Colonic mucosa (tissue), 4 donors: ENCODE results near the gene FMNL3. TPM values are rescaled to one million over a fixed set of nuclear protein-coding genes. Genes with fewer than 3 reads are reported as not detected.

Experiments
- DNase-seq: peaks from one replicate; pipeline ENCODE4 v3.0.0-alpha.2; 2020
- H3K27ac ChIP-seq: fragments of 200-600 bp; one replicate; pipeline ENCODE4 v1.8.0; 2021
- H3K27me3 ChIP-seq: fragments of 200-600 bp; one replicate; pipeline ENCODE4 v1.8.0; 2021
- H3K36me3 ChIP-seq: fragments of 200-600 bp; one replicate; pipeline ENCODE4 v1.8.0; 2021
- H3K4me1 ChIP-seq: fragments of 200-600 bp; one replicate; pipeline ENCODE4 v1.8.0; 2021; ENCODE audit warnings: mild to moderate bottlenecking
- H3K4me3 ChIP-seq: fragments of 200-600 bp; one replicate; pipeline ENCODE4 v1.8.0; 2021
- H3K9ac ChIP-seq, 2 donors: one replicate each; pipeline ENCODE4 v1.7.0; 2013; ENCODE audit warnings: control low read depth in 2 of 2, low read depth in 2 of 2, low read length in 2 of 2
- H3K9me3 ChIP-seq: fragments of 200-600 bp; one replicate; pipeline ENCODE4 v1.8.0; 2021
- intact Hi-C: fragments of 100-400 bp; cut with DNase I; formaldehyde crosslinking; loops from one replicate; pipeline ENCODE4 v1.14.1; 2022
- total RNA-seq, 2 donors: library from RNA; stranded (reverse); fragmentation: NEBNext Ultra II Directional in 1 of 2; extraction: Animal tissue kit (Norgen Biotek cat#: 25700) in 1 of 2; gene quantifications; one replicate each; pipeline ENCODE4 v1.2.1, GENCODE V29; 2021
- TF ChIP-seq, protein P1 (sequence below): fragments of 200-600 bp; IDR thresholded peaks from one replicate; pipeline ENCODE4 v1.8.0; 2022; ENCODE audit warnings: antibody characterized with exemption, mild to moderate bottlenecking
- donor health status: healthy.
- donor health status: DM: no; HTN: no; CAD: no.
- donor health status: DM: no; HTN: no; CAD: no.

Gene FMNL3
- total RNA-seq, 2 donors from 2014 or later, result 3.0 to 5.0 TPM

DNA sequence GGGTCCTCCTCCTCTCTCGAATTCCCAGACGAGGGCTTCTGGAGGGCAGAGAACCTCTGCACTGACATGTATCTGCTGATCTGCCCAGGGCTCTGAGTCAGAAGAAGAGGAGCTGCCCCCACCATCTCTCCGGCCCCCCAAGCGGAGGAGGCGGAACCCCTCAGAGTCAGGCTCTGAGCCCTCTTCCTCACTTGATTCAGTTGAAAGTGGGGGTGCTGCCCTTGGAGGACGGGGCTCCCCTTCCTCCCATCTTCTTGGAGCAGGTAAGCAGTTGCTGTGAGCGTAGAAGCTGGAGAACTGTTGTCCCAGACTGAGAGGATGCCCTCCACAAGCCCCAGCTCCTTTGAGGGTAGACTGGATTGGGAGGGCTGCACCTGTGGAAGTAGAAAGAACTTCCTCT is 64.1 kb downstream of the FMNL3 start:
- DNase-seq, result no peak

DNA sequence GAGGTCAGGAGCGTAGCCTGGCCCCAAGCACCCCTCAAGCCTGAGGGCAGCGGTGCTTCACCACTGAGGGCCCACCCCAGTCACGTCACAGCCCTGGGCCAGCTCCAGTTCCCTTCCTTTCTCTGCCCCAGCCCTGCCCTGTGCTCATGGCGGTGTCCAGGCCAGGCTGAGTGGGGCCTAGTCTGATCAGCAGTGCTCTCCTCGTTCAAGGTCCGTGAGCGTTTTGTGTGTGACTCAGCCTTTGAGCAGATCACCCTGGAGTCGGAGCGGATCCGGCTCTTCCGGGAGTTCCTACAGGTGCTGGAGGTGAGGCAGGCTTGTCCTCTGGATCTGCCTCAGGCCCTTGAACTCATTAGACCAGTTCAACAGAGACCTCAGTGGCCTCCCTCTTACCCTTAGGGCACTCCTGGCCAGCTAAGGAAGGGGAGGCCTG is 64.8 kb downstream of the FMNL3 start:
- intact Hi-C loops, result no loop called here
- Histone ChIP-seq H3K36me3 (no peaks in the 10 kb centered on the region), H3K27me3 (no peaks in the 10 kb centered on the region), H3K27ac (no peak overlapping the region), H3K9ac (no peak overlapping the region), H3K9me3 (no peaks in the 10 kb centered on the region), H3K4me3 (no peak overlapping the region), H3K4me1 (no peaks in the 10 kb centered on the region)
- TF ChIP-seq, protein P1, sequence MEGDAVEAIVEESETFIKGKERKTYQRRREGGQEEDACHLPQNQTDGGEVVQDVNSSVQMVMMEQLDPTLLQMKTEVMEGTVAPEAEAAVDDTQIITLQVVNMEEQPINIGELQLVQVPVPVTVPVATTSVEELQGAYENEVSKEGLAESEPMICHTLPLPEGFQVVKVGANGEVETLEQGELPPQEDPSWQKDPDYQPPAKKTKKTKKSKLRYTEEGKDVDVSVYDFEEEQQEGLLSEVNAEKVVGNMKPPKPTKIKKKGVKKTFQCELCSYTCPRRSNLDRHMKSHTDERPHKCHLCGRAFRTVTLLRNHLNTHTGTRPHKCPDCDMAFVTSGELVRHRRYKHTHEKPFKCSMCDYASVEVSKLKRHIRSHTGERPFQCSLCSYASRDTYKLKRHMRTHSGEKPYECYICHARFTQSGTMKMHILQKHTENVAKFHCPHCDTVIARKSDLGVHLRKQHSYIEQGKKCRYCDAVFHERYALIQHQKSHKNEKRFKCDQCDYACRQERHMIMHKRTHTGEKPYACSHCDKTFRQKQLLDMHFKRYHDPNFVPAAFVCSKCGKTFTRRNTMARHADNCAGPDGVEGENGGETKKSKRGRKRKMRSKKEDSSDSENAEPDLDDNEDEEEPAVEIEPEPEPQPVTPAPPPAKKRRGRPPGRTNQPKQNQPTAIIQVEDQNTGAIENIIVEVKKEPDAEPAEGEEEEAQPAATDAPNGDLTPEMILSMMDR, result no peak
- DNase-seq, result no peak

More for the DNA sequence above, 64.1 kb downstream of the FMNL3 start:
- Histone ChIP-seq H3K9me3 (no peaks in the 10 kb centered on the region), H3K9ac (no peak overlapping the region), H3K36me3 (no peaks in the 10 kb centered on the region), H3K27ac (no peak overlapping the region), H3K4me1 (no peaks in the 10 kb centered on the region), H3K4me3 (no peak overlapping the region), H3K27me3 (no peaks in the 10 kb centered on the region)
- TF ChIP-seq, protein P1, result no peak
- intact Hi-C loops, result no loop called here

DNA sequence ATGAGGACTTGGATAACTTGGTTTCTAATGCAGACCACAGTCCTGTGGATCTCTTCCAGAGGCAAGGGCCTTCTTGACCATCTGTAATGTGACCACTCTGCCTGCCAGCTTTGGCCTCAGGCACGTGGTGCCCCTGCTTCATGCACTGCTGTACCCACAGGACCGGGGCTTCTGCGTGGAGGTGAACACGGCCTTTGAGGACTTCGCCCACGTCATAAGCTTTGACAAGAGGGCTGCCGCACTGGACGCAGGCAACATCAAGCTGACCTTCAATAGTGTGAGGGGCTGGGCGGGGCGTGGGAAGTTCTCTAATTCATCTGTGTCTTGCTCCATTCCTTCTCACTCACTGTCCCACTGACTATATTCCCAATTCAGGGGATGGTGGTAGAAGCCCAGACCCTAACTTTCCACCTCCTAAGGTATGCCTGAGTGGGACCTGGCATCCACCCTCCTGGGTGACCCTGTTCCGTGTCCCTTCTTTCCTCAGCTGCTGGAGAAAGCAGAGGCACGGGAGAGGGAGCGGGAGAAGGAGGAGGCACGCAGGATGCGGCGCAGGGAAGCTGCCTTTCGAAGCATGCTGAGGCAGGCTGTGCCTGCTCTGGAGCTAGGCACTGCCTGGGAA is 65.3 kb downstream of the FMNL3 start:
- Histone ChIP-seq H3K4me1 (no peaks in the 10 kb centered on the region), H3K4me3 (no peak overlapping the region), H3K36me3 (no peaks in the 10 kb centered on the region), H3K27me3 (no peaks in the 10 kb centered on the region), H3K27ac (no peak overlapping the region), H3K9me3 (no peaks in the 10 kb centered on the region), H3K9ac (no peak overlapping the region)
- intact Hi-C loops, result no loop called here
- no peak for DNase-seq
- TF ChIP-seq, protein P1, result no peak

DNA sequence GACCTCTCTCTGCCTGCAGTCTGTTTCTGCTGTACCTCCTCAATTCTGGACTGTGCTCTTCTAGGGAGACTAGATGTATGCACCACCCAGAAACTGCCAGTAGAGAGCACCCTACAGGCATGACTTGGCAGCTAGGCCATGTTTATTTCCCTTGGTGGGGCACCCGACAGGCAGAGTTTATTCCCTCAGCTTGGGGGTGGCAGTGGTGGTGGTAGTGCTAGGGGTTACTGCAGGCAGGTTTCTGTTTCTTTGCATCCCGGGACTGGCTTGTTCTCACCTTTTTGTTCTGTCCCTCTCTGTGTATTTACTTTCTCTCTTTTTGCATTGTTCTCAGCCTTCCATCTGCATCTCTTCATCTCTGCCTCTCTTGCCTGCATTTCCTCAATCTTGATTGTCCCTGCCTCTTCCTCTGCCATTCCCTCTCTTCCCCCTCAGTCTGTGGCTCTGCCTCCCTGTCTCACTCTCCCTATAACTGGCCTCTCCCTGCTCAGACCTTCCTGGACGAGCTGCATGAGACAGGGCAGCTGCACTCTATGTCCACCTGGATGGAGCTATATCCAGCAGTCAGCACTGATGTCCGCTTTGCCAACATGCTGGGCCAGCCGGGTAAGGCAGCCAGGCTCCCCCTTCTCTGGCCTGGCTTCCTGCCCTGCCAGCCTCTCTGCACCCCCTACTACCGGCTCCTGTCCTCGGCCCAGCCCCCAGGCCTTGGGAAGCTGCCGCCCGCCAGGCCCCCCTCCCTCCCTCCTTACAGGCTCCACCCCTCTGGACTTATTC is 70.0 kb downstream of the FMNL3 start:
- no peak overlapping the region for H3K27ac ChIP-seq
- no peak overlapping the region for H3K9ac ChIP-seq
- H3K4me3 ChIP-seq, result no peak overlapping the region
- no peaks in the 10 kb centered on the region for H3K9me3 ChIP-seq
- DNase-seq, result peak; percentile 59
- no peaks in the 10 kb centered on the region for H3K27me3 ChIP-seq
- TF ChIP-seq, protein P1, result peak; percentile 49
- H3K4me1 ChIP-seq, result no peaks in the 10 kb centered on the region
- intact Hi-C loops, result no loop called here
- H3K36me3 ChIP-seq, result no peaks in the 10 kb centered on the region

DNA sequence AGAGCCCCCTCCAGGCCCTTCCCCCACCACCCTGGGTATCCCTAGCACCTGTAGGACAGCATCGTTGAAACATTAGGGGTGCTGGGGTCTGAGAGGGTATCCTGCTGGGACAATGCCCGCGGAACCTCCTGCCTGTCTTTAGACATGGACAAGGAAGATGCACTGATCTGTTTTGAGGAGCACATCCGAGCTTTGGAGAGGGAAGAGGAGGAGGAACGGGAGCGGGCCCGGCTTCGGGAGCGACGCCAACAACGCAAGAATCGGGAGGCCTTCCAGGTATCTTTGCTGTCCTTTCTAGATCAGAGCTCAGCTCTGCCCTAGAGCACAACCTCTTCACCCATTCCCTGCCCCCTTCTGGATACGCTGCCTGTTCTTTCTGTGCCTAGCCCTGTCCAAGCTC is 70.6 kb downstream of the FMNL3 start:
- Histone ChIP-seq H3K9ac (no peak overlapping the region), H3K27ac (no peak overlapping the region), H3K9me3 (no peaks in the 10 kb centered on the region), H3K36me3 (no peaks in the 10 kb centered on the region), H3K4me3 (no peak overlapping the region), H3K27me3 (no peaks in the 10 kb centered on the region), H3K4me1 (no peaks in the 10 kb centered on the region)
- DNase-seq, result no peak
- TF ChIP-seq, protein P1, result no peak
- intact Hi-C loops, result no loop called here
